NCI-H345 treated with DMSO at 0.1 percent for 48 hours (cell line): ENCODE measurements around the gene TXLNG.
"Not testable (repeated sequence)": the region's sequence is repeated elsewhere in the genome, so short reads cannot be mapped to it uniquely, and the experiment has no call there.

Source experiments
- DNase-seq: peaks from one replicate; lab custom pipeline; 2025; ENCODE audit not compliant: unreplicated experiment; lab: John Stamatoyannopoulos, UW

TXLNG gene

DNA sequence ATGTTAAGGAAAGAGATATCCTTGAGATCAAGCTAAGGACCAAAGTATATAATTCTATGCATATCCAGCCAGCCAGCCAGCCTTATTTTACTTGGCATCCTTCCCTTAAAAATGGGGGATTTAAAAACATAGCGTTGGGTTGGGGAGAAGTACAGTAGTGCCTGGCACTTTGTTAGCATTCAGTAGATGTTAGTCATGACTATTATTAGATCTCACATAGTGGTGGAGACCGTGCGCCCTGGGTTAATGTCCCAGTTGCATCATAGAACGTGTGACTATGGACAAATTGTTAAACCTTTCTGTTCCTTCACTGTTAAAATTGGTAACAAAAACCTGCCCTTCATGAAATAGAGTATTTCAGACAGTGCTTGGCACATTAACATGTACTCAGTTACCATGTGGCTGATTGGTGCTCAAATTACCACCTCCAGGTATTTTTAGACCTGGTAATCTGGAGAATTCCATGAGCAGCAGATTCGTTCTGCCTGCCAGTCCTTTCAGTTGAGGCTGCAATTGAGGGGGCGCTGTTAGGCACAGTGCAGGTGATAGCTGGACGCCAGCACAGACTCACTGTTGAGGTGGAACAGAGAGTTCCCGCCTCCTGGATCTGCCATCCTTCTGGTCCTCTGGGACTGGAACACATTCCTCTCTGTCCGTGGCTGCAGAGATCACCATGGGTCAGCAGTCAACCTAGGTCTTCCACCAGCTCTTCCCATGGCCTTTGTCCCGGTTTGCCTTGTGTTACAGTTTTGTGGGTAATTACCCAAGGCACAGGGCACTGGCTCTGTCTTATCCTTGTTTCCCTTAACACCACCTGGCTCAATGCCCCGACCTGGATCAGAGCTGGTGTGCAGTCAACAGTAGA is 52.2 kb downstream of the TXLNG start:
- DNase-seq: no peak

DNA sequence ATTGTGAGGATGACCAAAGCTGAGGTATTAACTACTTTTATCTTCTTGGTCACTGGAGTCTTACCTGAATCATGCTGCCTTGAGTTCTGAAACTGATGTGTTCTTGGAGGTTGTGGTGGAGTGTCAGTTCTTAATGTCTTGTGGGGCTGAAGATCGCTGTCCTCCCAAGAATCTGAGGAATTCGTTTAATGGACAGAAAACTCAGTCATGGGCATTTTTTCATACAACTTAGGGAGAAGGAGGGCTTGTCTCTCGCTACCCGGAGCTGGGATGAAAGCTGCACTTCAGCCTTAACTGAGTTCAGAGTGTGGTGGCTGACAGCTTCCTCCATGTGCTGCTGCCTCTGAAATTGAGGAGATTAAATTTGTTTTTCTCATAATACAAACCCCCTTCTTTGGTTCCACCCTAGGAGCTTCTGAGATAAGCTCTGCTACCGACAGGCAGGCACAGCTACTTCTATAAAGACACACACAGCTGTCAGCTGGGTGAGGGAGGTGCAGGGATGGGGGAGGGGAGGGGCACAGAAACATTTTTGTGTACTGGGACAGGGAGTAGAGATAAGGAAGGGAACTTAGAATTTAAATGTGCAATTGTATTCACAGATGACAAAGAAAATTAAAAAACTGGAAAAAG is 53.1 kb downstream of the TXLNG start:
- DNase-seq: no peak

DNA sequence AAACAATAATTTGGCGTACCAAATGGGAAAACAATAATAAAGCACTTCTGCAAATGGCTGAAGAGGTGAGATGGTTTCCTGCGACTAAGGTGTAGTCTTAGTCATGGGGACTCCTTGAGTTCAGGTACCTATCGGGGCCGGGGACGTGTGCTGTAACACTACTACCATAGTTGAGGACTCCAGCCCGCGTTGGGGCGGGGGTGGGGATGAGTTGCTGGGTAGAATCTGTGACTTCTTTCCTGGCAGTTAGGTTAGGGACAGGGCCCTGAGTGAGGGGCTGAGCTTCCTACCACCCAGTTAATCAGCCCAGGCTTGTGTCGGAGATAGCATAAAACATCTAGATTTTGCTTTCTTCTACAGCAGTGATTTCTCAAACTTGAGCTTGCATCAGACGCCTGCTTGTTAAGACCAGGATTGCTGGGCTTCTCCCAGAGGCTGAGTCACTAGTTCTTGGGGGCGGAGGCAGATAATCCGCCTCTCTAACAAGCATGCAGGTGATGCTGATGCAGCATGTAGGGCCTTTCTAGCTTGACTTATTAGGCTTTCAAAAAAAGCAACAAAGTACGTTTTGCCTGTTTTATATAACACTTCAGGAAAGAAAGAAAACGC is 53.7 kb downstream of the TXLNG start:
- DNase-seq: no peak

DNA sequence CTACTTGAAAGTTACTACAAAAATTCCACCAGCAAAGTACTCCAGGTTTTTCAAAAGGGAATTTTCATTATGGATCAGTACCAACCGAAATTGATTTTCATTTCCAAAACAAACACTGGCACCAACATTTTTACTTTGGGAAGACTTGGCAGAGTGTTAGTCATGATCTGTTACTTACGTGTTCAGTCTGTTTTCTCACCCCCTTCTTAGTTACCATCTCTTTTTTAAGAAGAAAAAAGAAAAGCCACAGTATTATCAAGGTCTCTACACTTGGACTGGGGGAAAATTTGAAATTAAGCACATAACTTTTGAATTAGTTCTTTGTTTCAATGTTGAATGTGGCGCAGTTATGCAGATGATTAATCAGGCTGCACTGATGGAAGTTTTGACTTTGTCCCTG is 56.4 kb downstream of the TXLNG start:
- no peak for DNase-seq

DNA sequence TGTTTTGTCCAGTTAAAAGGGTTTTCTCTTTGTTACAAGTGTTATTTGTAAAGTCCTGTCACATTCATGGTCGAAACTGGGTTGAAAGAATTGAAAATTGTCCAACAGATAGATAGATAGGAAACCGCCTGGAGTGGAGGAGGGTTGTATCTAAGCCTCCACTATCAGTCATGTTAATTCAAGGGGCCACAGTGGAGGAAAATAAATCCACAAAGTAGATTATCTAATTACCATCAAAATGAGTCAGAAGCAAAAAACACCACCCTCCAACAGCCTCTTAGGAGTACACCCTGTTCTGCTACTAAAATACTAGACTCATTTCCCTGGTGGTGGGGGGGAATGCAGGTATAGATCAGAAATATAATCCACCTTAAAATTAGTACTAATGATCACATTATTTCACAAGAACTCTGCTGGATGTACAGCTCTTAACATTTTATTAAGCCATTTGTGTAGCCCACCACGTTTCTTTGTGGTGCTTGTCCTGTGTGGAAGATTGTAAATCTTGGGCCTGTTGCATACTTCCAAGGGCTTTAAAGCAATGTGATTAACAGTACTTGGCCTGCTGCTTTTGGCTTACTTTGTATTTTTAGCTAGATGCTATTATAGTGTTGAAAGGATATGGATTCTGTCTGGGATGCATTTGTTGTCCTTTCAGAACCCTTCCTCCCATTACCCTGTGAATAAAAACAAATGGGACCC is 57.1 kb downstream of the TXLNG start:
- no peak for DNase-seq

DNA sequence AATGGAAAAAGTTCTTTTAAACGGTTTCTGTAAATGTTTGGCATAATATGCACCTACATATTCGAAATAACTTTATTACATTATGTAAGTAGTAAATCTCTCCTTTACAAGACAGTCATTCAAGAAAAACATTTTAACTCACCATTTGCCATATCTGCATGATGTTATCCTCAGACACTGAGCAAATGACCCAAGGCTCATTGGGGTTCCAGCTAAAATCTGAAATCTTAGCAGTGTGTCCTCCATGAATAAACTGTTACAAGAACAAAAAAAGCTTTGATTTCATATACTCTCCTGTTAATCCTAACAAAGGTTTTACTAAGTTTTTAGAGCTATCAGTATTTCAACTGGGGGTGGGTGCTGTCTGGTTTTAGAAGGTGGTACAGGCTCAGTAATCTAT is 59.4 kb downstream of the TXLNG start:
- DNase-seq: no peak

DNA sequence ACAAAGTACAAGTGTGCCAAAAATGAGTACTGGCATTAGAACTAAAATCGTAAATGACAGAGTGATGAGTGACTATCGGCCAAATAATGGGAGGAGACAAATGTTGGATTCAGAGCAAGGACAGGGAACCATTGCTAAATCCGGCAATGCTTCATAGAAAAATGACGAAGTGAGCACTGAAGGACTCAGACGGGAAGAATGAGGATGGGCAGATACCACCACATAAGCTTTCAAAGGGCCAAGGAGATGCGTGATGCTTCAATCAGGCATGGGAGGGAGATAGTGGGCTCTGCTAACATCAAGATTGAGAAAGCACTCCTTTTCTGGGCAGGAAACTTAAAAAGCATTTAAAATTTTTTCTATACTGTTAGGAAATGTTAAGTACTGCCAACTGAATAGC is 62.3 kb downstream of the TXLNG start:
- DNase-seq: no peak

DNA sequence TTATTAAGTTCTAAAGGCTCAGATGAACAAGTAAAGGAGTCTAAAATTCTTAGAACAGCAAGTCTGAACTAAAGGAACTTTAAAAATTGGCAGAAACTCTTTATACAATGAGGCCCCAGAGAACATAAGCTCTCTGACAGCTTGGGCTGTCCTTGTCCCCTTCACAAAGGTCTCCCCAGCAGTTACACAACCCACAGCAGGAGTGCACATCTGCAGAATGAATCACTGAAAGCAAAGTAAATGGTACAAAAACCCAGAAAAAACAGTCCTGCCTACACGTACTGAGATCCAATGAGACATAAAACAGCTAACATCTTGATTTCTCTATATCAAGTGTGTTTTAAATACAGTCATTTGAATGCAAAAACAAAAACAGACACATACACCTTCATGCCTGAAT is 65.2 kb downstream of the TXLNG start:
- no peak for DNase-seq

DNA sequence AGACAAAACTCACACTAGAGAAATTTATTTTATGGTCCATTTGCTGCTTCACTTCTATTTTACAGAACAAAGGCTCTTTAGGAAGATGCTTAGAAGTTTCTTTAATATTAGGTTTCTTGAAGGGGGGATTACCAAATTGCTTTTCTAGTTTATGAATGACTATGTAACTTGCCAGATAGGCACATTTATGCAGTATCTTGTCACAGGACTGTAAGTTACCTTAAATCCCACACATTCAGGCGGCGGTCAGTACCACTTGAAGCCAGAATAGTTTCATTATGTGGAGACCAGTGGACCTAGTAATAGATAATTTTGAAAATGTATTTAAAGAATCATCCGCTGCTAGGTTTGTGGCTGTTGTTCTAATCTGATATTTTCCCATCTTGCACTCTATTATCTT is 65.6 kb downstream of the TXLNG start:
- DNase-seq: no peak

DNA sequence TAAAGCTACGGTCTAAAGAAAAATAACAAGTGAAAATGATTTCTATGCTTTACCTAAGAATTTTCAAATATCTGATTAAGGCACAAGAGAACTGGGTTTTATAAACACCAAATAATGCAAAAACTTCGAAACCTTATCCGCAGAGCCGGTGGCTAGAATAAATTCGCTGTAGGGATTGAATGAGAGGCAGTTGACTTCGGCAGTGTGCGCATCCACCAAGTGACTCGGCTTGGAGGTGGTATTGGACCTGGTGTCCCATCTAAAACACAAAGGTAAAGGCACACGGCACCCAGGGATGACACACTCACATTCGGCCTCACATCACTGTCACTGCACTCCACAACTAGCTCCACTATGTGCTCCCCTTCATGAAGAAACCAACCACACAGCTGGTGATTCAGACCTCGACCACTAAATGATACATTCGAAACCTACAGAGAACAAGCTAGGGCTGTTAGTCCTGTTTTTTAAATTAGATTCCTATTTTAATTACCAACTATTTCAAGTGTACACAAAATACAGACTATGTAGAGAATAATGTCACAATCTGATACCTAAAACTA is 66.4 kb downstream of the TXLNG start:
- no peak for DNase-seq

DNA sequence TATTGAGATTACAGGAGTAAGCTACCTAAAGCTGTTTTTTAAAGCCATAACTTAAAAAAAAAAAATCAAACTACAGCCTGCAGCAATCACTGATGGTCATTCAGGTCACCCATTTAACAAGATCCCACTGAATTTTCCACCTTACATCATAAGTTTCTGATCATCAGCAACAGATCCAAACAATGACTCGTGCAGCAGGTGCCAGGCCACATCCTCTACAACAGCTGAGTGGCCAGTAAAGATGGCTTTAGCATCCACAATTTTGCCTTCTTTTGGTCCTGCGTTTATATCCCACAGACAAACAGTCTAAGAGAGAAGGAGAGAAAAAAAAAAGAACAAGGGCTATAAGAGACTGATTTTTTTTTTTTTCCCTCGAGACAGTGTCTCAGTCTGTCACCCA is 67.3 kb downstream of the TXLNG start:
- DNase-seq: no peak

DNA sequence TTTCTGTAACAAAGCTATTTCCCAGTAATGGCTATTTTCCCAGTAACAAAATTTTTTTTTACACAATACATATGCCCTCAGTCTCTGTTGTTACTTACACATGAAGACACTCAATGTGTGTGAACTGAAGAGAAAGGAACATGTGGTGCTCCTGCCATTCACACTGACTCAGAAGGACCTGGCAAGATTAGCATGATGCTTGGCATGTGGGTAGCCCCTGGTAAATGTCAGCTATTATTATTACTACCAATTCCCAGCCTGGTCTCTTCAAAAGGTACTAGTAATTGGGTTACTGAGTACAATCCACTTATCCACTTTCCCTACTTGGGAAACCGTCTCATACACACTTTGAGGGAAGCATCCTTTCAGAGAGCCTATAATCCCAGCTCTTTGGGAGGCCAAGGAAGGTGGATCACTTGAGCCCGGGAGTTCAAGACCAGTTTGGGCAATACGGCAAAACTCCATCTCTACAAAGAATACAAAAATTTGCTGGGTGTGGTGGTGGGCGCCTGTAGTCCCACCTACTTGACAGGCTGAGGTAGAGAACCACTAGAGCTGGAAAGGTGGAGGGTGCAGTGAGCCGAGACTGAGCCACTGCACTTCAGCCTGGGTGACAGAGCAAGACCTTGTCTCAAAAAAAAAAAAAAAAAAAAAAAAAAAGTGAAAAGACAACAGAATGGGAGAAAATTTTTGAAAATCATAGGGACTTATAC is 69.3 kb downstream of the TXLNG start:
- DNase-seq: no peak

DNA sequence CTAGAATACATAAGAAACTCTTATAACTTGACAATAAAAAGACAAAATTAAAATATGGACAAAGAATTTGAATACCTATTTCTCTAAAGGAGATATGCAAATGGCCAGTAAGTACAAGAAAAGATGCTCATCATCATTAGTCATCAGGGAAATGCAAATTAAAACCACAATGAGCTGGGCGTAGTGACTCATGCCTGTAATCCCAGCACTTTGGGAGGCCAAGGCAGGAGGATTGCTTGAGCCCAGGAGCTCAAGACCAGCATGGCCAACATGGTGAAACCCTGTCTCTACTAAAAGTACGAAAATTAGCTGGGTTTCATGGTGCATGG is 69.8 kb downstream of the TXLNG start:
- not testable (repeated sequence) for DNase-seq

DNA sequence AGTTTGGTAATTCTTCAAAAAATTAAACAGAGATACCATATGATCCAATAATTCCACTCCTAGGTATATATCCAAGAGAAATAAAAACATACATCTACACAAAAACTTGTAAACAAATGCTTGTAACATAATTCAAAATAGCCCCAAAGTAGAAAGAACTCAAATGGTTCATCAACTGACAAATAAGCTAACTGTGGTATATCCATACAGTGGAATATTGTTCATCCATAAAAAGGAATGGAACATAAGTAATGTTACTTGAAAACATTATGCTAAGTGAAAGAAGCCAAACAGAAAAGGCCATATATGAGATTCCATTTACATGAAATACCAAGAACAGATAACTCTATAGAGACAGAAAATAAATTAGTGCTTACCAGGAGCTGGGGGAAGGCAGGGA is 70.5 kb downstream of the TXLNG start:
- DNase-seq: no peak

DNA sequence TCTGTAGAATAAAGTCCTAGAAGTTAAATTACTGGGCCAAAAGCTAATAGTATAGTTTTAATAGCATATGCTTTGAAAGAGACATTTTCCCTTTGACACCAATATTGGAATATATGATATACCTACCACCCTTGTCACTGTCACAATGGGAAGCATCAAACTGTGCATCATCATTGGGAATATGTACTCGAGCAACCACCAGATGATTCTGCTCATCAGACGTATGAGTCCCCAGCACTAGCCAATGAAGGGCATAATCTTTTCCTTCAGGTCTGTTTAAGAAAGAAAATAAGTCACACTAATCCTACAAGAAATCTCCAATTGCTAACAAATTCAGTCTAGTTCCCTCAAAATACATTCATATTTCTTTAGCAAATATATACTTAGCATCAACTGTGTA is 76.6 kb downstream of the TXLNG start:
- no peak for DNase-seq

DNA sequence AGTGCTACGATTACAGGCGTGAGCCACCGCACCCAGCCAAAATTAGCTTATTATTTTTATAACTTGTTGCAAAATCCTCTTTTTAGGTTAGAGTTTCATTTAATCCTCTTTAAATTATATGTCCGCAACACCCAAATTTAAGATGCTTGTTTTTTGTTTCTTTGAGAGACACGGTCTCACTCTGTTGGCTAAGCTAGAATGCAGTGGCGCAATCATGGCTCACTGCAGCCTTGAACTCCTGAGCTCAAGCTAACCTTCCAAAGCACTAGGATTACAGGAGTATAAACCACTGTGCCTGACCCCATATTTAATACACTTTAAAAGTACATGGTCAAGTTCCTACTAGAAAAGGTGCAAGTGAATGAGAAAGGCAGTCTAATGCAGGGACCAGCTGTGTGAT is 81.7 kb downstream of the TXLNG start:
- DNase-seq: no peak

DNA sequence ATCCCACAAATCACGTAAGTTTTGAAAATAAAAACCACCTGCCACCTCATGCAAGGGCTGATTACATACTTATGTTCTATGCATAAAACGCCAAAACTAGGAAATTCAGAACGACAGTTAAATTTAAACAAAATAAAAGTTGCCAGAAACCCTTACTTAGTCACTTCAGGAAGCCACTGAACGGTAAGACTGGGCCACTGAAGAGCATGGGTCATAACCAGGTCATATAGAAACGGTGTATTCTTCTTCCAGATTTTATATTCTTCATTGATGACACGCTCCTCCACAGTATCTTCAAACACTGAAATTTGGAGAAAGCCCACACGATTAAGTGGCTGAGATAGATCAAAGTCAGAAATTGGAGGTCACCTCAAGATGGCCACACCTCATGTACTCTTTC is 82.7 kb downstream of the TXLNG start:
- no peak for DNase-seq

DNA sequence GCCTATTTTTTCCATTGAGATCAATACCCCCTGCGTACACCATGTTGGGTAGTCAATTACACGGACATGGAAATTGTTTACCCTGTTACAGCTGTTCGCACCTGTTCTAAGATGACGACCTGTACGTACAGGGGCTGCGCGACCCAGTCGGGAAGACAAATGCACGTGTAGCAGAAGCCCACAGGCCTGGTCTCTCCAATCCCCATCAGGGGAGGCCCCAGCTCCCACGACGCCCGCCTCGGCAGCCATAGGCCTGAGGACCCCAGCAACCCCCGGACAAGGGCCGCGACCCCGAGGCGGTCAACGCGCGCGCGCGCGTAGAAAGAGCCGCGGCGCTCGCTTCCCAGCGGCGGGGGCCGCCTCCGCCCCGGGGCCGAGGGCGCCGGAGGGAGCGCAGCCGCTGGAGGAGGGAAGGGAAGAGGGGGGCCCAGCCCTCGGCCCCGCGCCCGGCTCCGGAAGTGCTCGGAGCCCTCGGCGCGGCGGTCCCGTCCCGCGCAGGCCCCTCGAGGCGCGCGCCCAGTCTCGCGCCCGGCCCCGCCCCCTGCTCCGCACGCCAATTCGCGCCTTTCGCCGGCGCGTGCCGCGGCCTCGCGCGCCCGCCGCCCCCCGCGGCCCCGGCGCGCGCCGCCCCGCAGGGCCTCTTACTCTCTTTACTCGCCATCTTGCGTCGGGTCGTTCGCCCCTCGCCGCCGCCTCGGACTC is 83.3 kb downstream of the TXLNG start:
- DNase-seq: peak; percentile 12

DNA sequence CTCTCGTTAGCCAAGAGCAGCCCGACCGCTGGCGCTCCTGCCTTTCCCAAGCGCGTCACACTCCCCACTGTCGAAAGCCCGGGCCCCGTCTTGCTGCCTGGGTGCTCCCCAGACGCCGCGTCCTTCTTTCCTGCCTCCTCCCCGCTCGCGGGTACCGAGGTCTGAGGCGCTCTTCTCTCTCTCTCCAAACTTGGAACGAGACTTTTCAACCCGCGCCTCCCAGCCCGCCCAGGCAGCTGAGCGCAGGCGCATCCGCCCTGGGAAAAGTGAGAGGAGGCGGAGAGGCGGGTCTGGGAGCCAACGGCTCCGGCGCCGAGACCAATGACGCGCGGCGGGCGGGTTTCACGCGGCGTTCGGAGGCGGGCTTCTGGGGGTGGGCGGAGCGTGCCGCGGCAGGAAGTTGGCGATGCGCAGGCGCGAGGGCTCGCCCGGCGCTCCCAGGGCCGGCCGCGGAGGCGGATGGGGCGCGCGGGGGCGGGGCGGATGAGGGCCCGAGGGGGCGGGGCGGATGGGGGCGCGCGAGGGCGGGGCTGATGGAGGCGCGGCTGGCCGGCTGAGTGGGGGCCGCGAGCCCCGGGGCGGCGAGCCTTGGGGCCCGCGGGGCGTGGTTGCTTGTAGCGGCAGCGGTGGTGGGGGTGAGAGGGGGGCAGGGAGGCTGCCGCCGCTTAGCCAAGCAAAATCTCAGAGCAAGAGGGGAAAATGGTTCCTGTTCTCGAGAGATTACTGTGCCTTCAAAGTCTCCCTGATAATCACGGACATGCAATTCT is 84.0 kb downstream of the TXLNG start, which contains the start of gene RBBP7:
TSS of gene RBBP7 (minus strand) at position 268 of the 767 bp plus-strand sequence. CDS start 309 bp downstream, outside the sequence.
- DNase-seq: peak; percentile 75
